Tibial nerve (tissue), 4 donors: ENCODE data around the gene CNNM1.

Experiments used
- CTCF ChIP-seq, 5 experiments: fragments of 200-600 bp in 3 of 5; fragments of 450-650 bp in 2 of 5; sonication (generic) in 3 of 5; IDR thresholded peaks; one replicate each; pipeline ENCODE4 v1.5.1; 2016 to 2019; ENCODE audit warnings: antibody characterized with exemption in 5 of 5, mild to moderate bottlenecking in 3 of 5, moderate library complexity in 2 of 5
- EP300 ChIP-seq, 2 donors: sonication (generic); formaldehyde crosslinking; IDR thresholded peaks; one replicate each; pipeline ENCODE4 v1.6.1; 2017; ENCODE audit warnings: antibody characterized with exemption in 2 of 2, mild to moderate bottlenecking in 1 of 2
- POLR2A ChIP-seq, 2 donors: fragments of 450-650 bp; IDR thresholded peaks; one replicate each; pipeline ENCODE4 v1.6.1; 2017; ENCODE audit warnings: antibody characterized with exemption in 2 of 2, mild to moderate bottlenecking in 2 of 2, moderate library complexity in 2 of 2

GRCh38 chr10:99433378-99434020, 104.3 kb downstream of the CNNM1 start:
- TF ChIP-seq CTCF (IDR thresholded peaks at IDR 0.05) (no peak), POLR2A (IDR thresholded peaks at IDR 0.05) (no peak), EP300 (IDR thresholded peaks at IDR 0.05) (no peak)
